Esophagus (tissue), 2 donors: ENCODE results near the gene PEX6. TPM values are rescaled to one million over a fixed set of nuclear protein-coding genes. Genes with fewer than 3 reads are reported as not detected.
A peak's percentile ranks its signal among the peaks of the same experiment; 100 is the strongest.

Experiments used
- H3K27ac ChIP-seq, 2 donors: one replicate each; pipeline ENCODE4 v1.5.1; 2013; ENCODE audit warnings: low read depth in 2 of 2, mild to moderate bottlenecking in 2 of 2, inconsistent platforms in 1 of 2, low read length in 1 of 2, moderate library complexity in 1 of 2
- H3K27me3 ChIP-seq, 2 donors: one replicate each; pipeline ENCODE4 v1.6.1; 2013; ENCODE audit warnings: low read length in 2 of 2, control low read depth in 1 of 2, mild to moderate bottlenecking in 1 of 2; ENCODE audit not compliant: insufficient read depth in 2 of 2, control insufficient read depth in 1 of 2
- H3K36me3 ChIP-seq, 2 donors: one replicate each; pipeline ENCODE4 v1.6.1; 2013; ENCODE audit warnings: low read length in 1 of 2; ENCODE audit not compliant: control insufficient read depth in 2 of 2, insufficient read depth in 2 of 2
- H3K4me1 ChIP-seq, 2 donors: one replicate each; pipeline ENCODE4 v1.6.1; 2013; ENCODE audit warnings: low read length in 1 of 2; ENCODE audit not compliant: control insufficient read depth in 2 of 2, insufficient read depth in 2 of 2
- H3K4me3 ChIP-seq, 2 donors: one replicate each; pipeline ENCODE4 v1.5.1; 2013; ENCODE audit warnings: low read length in 2 of 2, mild to moderate bottlenecking in 2 of 2, low read depth in 1 of 2, moderate library complexity in 1 of 2
- H3K9me3 ChIP-seq, 2 donors: one replicate each; pipeline ENCODE4 v1.6.1; 2013; ENCODE audit warnings: mild to moderate bottlenecking in 2 of 2, low read depth in 1 of 2, low read length in 1 of 2, moderate library complexity in 1 of 2; ENCODE audit not compliant: control insufficient read depth in 2 of 2, insufficient read depth in 1 of 2
- WGBS, 2 donors: extraction: QIAGEN DNeasy Blood & Tissue Kit; methylation state at CpG; one replicate each; pipeline ENCODE4 v1.1.7; 2013; 5-methylcytosine and 5-hydroxymethylcytosine counted together
- polyA plus RNA-seq, 2 donors: library from polyadenylated mRNA; stranded (reverse); fragments of 200-250 nt; gene quantifications; one replicate each; pipeline ENCODE4 v1.2.3, GENCODE V29; 2013
- donor health status: healthy with polysubstance abuse.
- donor health status: Bipolar disorder and iron deficiency.

PEX6 gene
- polyA plus RNA-seq, 2 donors, result 13.1 to 13.7 TPM

- 73 to 84% methylated on average over 4 of the region's 4 CpGs for WGBS, 2 donors
- H3K27ac ChIP-seq, result no peak overlapping the region
- no peak overlapping the region for H3K4me3 ChIP-seq
- peaks cover 0 to 2% of the 10 kb centered on the region in 2 donors for H3K4me1 ChIP-seq
- H3K36me3 ChIP-seq, result peaks cover 6 to 27% of the 10 kb centered on the region in 2 donors
- H3K27me3 ChIP-seq, result no peaks in the 10 kb centered on the region
- H3K9me3 ChIP-seq, result no peaks in the 10 kb centered on the region
Measured at GRCh38 chr6:42939810-42940167, 39.2 kb downstream of the PEX6 start.

GRCh38 chr6:42938987-42939809, 39.8 kb downstream of the PEX6 start:
- Histone ChIP-seq H3K27ac (no peak overlapping the region), H3K36me3 (peaks cover 6 to 31% of the 10 kb centered on the region in 2 donors), H3K9me3 (no peaks in the 10 kb centered on the region), H3K4me3 (no peak overlapping the region), H3K27me3 (no peaks in the 10 kb centered on the region), H3K4me1 (peaks cover 0 to 2% of the 10 kb centered on the region in 2 donors)
- WGBS, 2 donors, result 71 to 82% methylated on average over 9 of the region's 9 CpGs

GRCh38 chr6:42938428-42938796, 40.6 kb downstream of the PEX6 start:
- 81 to 90% methylated on average over 5 of the region's 5 CpGs for WGBS, 2 donors
- Histone ChIP-seq H3K4me1 (peaks cover 0 to 2% of the 10 kb centered on the region in 2 donors), H3K27me3 (no peaks in the 10 kb centered on the region), H3K9me3 (no peaks in the 10 kb centered on the region), H3K4me3 (no peak overlapping the region), H3K36me3 (peaks cover 6 to 32% of the 10 kb centered on the region in 2 donors), H3K27ac (no peak overlapping the region)

- Histone ChIP-seq H3K27me3 (no peaks in the 10 kb centered on the region), H3K9me3 (no peaks in the 10 kb centered on the region), H3K27ac (no peak overlapping the region), H3K4me3 (no peak overlapping the region), H3K4me1 (peaks cover 0 to 2% of the 10 kb centered on the region in 2 donors), H3K36me3 (peaks cover 6 to 32% of the 10 kb centered on the region in 2 donors)
- WGBS, 2 donors, result 84 to 89% methylated on average over 13 of the region's 13 CpGs
Measured at GRCh38 chr6:42937548-42938427, 41.2 kb downstream of the PEX6 start.

GRCh38 chr6:42936398-42936797, 42.6 kb downstream of the PEX6 start:
- Histone ChIP-seq H3K27ac (no peak overlapping the region), H3K4me1 (peaks cover 0 to 2% of the 10 kb centered on the region in 2 donors), H3K27me3 (no peaks in the 10 kb centered on the region), H3K36me3 (peaks cover 6 to 32% of the 10 kb centered on the region in 2 donors), H3K9me3 (no peaks in the 10 kb centered on the region), H3K4me3 (no peak overlapping the region)
- 92 to 97% methylated on average over 11 of the region's 11 CpGs for WGBS, 2 donors

GRCh38 chr6:42935322-42935721, 43.7 kb downstream of the PEX6 start:
- 77 to 81% methylated on average over 7 of the region's 7 CpGs for WGBS, 2 donors
- peaks cover 6 to 29% of the 10 kb centered on the region in 2 donors for H3K36me3 ChIP-seq
- no peak overlapping the region for H3K4me3 ChIP-seq

GRCh38 chr6:42933205-42933604, 45.8 kb downstream of the PEX6 start:
- no peak overlapping the region for H3K27ac ChIP-seq
- no peaks in the 10 kb centered on the region for H3K9me3 ChIP-seq
- H3K27me3 ChIP-seq, result no peaks in the 10 kb centered on the region
- H3K36me3 ChIP-seq, result peaks cover 6 to 17% of the 10 kb centered on the region in 2 donors
- H3K4me3 ChIP-seq, result no peak overlapping the region
- WGBS, 2 donors, result 46 to 48% methylated on average over 3 of the region's 3 CpGs
- no peaks in the 10 kb centered on the region for H3K4me1 ChIP-seq

More at GRCh38 chr6:42935322-42935721, 43.7 kb downstream of the PEX6 start:
- H3K4me1 ChIP-seq, result peaks cover 0 to 2% of the 10 kb centered on the region in 2 donors
- H3K9me3 ChIP-seq, result no peaks in the 10 kb centered on the region
- no peak overlapping the region for H3K27ac ChIP-seq
- no peaks in the 10 kb centered on the region for H3K27me3 ChIP-seq

GRCh38 chr6:42932412-42932811, 46.6 kb downstream of the PEX6 start:
- H3K27me3 ChIP-seq, result no peaks in the 10 kb centered on the region
- peaks cover 6 to 13% of the 10 kb centered on the region in 2 donors for H3K36me3 ChIP-seq
- no peak overlapping the region for H3K4me3 ChIP-seq
- no peaks in the 10 kb centered on the region for H3K9me3 ChIP-seq
- WGBS, 2 donors, result 87 to 89% methylated on average over 3 of the region's 3 CpGs
- no peak overlapping the region for H3K27ac ChIP-seq
- no peaks in the 10 kb centered on the region for H3K4me1 ChIP-seq

GRCh38 chr6:42929821-42930360, 49.1 kb downstream of the PEX6 start:
- no peaks in the 10 kb centered on the region for H3K9me3 ChIP-seq
- peak overlapping the region; percentile 94 to 97 for H3K27ac ChIP-seq
- no peaks in the 10 kb centered on the region for H3K27me3 ChIP-seq
- WGBS, 2 donors, result 0 to 1% methylated on average over 16 of the region's 16 CpGs
- H3K4me1 ChIP-seq, result no peaks in the 10 kb centered on the region
- H3K4me3 ChIP-seq, result peak overlapping the region; percentile 67 to 78
- H3K36me3 ChIP-seq, result peaks cover 0 to 5% of the 10 kb centered on the region in 2 donors
